ENCODE results near the gene SLC22A8. TPM values are rescaled to one million over a fixed set of nuclear protein-coding genes. Genes with fewer than 3 reads are reported as not detected.

Gene SLC22A8
- total RNA-seq, 6 experiments from 2014 or later: not detected

DNA sequence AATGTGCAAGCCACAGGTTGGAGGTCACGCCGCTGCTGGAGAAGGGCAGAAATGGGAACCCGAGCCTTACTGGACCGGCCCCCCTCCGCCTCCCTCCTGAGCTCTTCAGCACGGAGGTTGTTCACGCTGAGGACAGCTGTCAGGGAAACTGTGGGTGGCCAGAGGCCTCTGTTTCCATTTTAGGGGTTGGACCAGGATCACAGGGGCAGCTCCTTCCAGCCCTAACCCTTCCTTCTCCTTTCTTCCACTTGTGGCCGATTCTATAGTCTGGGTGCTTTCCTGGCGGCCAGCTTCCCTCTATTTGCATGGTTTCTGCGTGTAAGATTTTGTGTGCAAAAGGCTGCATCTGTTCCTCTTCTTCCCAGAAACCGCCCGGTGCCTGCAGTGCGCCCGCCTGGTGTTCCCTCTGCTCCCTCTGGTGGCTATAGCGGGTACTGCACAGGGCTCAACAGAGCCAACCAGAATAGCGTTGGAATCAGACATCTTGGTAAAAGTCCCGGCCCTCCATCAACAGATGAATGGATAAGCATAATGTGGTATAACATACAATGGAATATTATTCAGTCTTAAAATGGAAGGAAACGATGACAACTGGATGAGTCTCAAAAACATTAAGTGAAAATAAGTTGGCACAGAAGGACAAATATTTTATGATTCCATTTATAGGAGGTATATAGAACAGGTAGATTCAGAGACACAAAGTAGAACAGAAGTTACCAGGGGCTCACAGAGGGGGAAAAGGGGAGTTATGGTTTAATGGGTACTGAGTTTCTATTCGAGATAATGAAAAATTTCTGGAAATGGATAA, 8.4 kb upstream of the SLC22A8 start:
- no peaks in the 10 kb centered on the region for H3K27me3 ChIP-seq
- ATAC-seq (peak; percentile 96 to 100 (median 98)), DNase-seq (peak; percentile 84)
- no peaks in the 10 kb centered on the region for H3K9me3 ChIP-seq
- H3K27ac ChIP-seq: no peak overlapping the region
- no peaks in the 10 kb centered on the region for H3K4me1 ChIP-seq
- H3K36me3 ChIP-seq: no peaks in the 10 kb centered on the region
- intact Hi-C loops (cut with DNase I): loop anchor here in 1 of 2 donors (2.0 kb wide), 1 partner anchor 117 kb away; no protein-coding TSS in a partner anchor
- TF ChIP-seq, protein P1, sequence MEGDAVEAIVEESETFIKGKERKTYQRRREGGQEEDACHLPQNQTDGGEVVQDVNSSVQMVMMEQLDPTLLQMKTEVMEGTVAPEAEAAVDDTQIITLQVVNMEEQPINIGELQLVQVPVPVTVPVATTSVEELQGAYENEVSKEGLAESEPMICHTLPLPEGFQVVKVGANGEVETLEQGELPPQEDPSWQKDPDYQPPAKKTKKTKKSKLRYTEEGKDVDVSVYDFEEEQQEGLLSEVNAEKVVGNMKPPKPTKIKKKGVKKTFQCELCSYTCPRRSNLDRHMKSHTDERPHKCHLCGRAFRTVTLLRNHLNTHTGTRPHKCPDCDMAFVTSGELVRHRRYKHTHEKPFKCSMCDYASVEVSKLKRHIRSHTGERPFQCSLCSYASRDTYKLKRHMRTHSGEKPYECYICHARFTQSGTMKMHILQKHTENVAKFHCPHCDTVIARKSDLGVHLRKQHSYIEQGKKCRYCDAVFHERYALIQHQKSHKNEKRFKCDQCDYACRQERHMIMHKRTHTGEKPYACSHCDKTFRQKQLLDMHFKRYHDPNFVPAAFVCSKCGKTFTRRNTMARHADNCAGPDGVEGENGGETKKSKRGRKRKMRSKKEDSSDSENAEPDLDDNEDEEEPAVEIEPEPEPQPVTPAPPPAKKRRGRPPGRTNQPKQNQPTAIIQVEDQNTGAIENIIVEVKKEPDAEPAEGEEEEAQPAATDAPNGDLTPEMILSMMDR (IDR thresholded peaks at IDR 0.05): peak; percentile 99 to 100 (median 99)
- no peak for TF ChIP-seq POLR2A (IDR thresholded peaks at IDR 0.05)
- no peak overlapping the region for H3K4me3 ChIP-seq
- WGBS (ENCODE audit: insufficient coverage, low coverage, low lambda C conversion rate, missing lambda C conversion rate): 1% methylated on average over 12 of the region's 19 CpGs

DNA sequence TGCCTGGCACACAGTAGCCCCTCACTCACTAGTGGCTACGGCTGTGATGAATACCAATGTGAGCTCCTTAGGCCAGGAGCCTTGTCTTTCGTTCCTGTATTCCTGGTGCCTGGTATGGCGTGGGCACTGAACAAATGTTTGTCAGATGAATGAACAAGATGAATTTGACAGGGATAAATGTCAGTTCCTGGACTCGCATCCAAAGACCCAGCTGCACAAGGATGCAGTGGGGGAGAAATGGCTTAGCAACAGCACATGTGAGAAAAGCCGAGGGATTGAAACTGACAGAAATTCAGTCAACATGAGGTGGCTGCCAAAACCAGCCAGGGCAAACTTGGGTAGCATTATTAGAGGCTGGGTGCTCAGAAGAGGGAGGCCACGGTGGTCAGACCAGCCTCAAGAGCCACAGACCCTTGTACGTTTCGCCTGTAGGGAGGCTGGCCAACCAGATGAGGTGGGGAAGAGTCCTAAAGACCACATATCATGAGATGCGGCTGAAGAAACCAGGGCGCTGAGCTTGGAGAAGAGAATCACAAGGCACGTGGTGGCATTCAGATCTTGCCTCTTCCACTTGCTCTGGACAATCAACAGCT, 7.7 kb upstream of the SLC22A8 start:
- H3K27ac ChIP-seq: no peak overlapping the region

DNA sequence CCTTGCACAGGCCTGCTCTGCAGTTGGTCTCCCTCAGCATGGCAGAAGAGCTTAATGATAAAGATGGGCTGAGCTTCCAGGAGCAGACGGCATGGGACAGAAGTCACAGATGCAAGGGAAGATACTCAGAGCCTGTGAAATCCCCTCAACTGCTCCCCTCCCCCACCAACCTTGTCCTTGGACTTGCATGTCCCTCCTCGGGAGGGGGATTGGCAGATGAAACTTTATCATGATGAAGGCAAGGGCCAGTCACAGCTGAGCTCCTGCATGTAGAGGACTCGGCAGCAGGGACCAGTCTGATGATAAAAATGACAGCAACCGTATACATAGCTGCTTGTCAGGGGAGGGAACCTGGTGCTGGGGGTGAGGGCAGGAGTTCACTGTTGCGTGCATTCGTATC, 6.8 kb upstream of the SLC22A8 start:
- DNase-seq (no peak), ATAC-seq (no peak)
- H3K4me3 ChIP-seq: no peak overlapping the region
- no peaks in the 10 kb centered on the region for H3K27me3 ChIP-seq
- H3K4me1 ChIP-seq: no peaks in the 10 kb centered on the region
- no peak for TF ChIP-seq POLR2A (IDR thresholded peaks at IDR 0.05)
- TF ChIP-seq, protein P1 (IDR thresholded peaks at IDR 0.05): no peak
- H3K27ac ChIP-seq: no peak overlapping the region
- no peaks in the 10 kb centered on the region for H3K9me3 ChIP-seq
- intact Hi-C loops (cut with DNase I): loop anchor here in 1 of 2 donors (2.0 kb wide), 1 partner anchor 116 kb away; no protein-coding TSS in a partner anchor
- no peaks in the 10 kb centered on the region for H3K36me3 ChIP-seq
- 20% methylated on average over 1 of the region's 6 CpGs for WGBS (ENCODE audit: insufficient coverage, low coverage, low lambda C conversion rate, missing lambda C conversion rate)

More for the DNA sequence above, 7.7 kb upstream of the SLC22A8 start:
- Histone ChIP-seq H3K9me3 (no peaks in the 10 kb centered on the region), H3K36me3 (no peaks in the 10 kb centered on the region), H3K4me3 (no peak overlapping the region), H3K27me3 (no peaks in the 10 kb centered on the region), H3K4me1 (no peaks in the 10 kb centered on the region)
- DNase-seq (no peak), ATAC-seq (no peak)
- WGBS (ENCODE audit: insufficient coverage, low coverage, low lambda C conversion rate, missing lambda C conversion rate): 56% methylated on average over 5 of the region's 11 CpGs
- TF ChIP-seq, protein P1 (IDR thresholded peaks at IDR 0.05): no peak
- TF ChIP-seq POLR2A (IDR thresholded peaks at IDR 0.05): no peak
- intact Hi-C loops (cut with DNase I): loop anchor here in 1 of 2 donors (2.0 kb wide), 1 partner anchor 117 kb away; no protein-coding TSS in a partner anchor

DNA sequence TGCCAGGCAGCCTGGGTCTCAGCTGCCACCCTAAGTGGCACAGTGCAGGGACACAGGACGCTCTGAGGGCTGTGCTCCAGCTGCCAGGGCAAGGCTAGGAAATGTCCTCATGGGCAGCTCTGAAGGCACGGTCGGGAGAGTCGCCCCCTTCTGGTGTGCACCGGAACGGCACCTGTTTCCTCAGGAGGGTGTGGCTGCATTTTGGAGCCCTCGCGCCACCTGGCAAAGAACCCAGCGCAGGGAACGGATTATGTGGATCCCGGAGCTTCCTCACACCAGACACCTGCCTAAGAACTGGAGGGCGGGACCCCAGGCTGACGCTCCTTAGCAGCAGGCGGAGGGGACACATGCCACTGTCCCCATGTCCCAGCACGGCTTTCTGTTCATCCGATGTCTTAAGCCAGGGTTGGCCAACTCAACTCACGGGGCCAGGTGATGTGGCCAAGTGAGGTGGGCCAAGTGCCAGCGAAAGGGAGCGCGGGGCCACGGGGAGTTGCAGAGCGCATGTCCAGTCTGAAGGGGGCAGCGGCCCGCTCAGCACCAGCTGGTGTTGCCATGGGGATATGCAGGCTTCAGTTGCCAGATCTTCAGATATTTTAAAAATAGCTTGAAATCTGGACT, 5.1 kb upstream of the SLC22A8 start:
- 30% methylated on average over 2 of the region's 24 CpGs for WGBS (ENCODE audit: insufficient coverage, low coverage, low lambda C conversion rate, missing lambda C conversion rate)
- no peak for DNase-seq
- no peak for ATAC-seq

More for the DNA sequence above, 5.1 kb upstream of the SLC22A8 start:
- H3K9me3 ChIP-seq: no peaks in the 10 kb centered on the region
- no peak for TF ChIP-seq POLR2A (IDR thresholded peaks at IDR 0.05)
- TF ChIP-seq, protein P1 (IDR thresholded peaks at IDR 0.05): peak in 2 of 4 donors; percentile 13 to 33
- intact Hi-C loops (cut with DNase I): no loop called here
- no peak overlapping the region for H3K27ac ChIP-seq
- no peak overlapping the region for H3K4me3 ChIP-seq
- H3K4me1 ChIP-seq: no peaks in the 10 kb centered on the region
- no peaks in the 10 kb centered on the region for H3K27me3 ChIP-seq
- H3K36me3 ChIP-seq: no peaks in the 10 kb centered on the region
